ENCODE data around the gene SPDYA. TPM values are rescaled to one million over a fixed set of nuclear protein-coding genes. Genes with fewer than 3 reads are reported as not detected.

SPDYA gene
- total and polyA plus RNA-seq, 2 of the 4 experiments (the other 2 are of a cell fraction) = not detected

DNA sequence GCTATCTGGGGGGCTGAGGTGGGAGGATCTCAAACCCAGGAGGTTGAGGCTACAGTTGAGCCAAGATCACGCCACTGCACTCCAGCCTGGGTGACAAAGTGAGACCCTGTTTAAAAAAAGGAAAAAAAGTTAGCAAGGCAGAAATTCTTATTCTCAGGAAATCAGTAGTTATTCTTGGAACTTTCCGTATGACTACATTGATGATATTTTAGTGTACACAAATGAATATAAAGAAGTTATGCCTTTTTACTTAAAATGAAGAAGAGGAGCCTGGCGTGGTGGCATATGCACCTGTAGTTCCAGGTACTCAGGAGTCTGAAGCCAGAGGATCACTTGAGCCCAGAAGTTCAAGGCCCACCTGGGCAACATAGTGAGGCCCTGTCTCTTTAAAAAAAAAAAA lies 7.4 kb downstream of the SPDYA start:
- Histone ChIP-seq H2AK5ac (ENCODE audit: low read depth, low read length) (no peak overlapping the region), H4K91ac (ENCODE audit: insufficient read depth, low read depth, low read length) (no peak overlapping the region), H3K14ac (replicated peaks; ENCODE audit: low read depth, low read length) (no peak overlapping the region), H4K8ac (ENCODE audit: low read depth in 2 of 2, low read length in 2 of 2) (no peak overlapping the region), H3K4me3 (ENCODE audit: insufficient read depth, low read depth, low read length) (no peak overlapping the region), H2BK120ac (ENCODE audit: low read depth, low read length) (no peak overlapping the region), H3K79me1 (ENCODE audit: low read depth in 1 of 2, low read length in 2 of 2) (no peaks in the 10 kb centered on the region), H2AK9ac (replicated peaks; ENCODE audit: low read depth, low read length, poor library complexity) (no peak overlapping the region), H3K23ac (ENCODE audit: low read depth, low read length) (no peak overlapping the region), H3K18ac (ENCODE audit: low read depth, low read length) (no peak overlapping the region), H2AFZ (replicated peaks; ENCODE audit: low read length, poor library complexity) (no peak overlapping the region), H3K56ac (ENCODE audit: extremely low read depth, insufficient read depth, low read length) (no peak overlapping the region), H3K9ac (ENCODE audit: low read depth, low read length) (no peak overlapping the region), H3K4me1 (ENCODE audit: control insufficient read depth, insufficient read depth, low read length) (no peaks in the 10 kb centered on the region), H3K9me3 (ENCODE audit: control insufficient read depth, insufficient read depth, low read length) (no peaks in the 10 kb centered on the region), H2BK20ac (ENCODE audit: low read depth, low read length) (no peak overlapping the region), H3K9me1 (ENCODE audit: insufficient read depth, low read length) (no peaks in the 10 kb centered on the region), H4K20me1 (ENCODE audit: insufficient read depth, low read length) (no peaks in the 10 kb centered on the region), H3K27me3 (ENCODE audit: control insufficient read depth, insufficient read depth, low read length) (no peaks in the 10 kb centered on the region), H3K36me3 (ENCODE audit: control insufficient read depth, insufficient read depth, low read length) (no peaks in the 10 kb centered on the region), H3K4me2 (ENCODE audit: low read depth, low read length) (no peak overlapping the region), H2BK15ac (ENCODE audit: low read depth, low read length) (no peak overlapping the region), H3K27ac (ENCODE audit: insufficient read depth, low read length) (no peak overlapping the region), H3K4ac (ENCODE audit: low read depth, low read length) (no peak overlapping the region), H4K5ac (ENCODE audit: low read depth, low read length) (no peak overlapping the region), H2BK5ac (ENCODE audit: low read depth, low read length, poor library complexity, severe bottlenecking) (no peak overlapping the region)
- ChIA-PET CTCF (no interaction called here), POLR2A (ENCODE audit: unreplicated experiment) (no interaction called here)
- intact Hi-C loops (cut with micrococcal nuclease) = no loop called here
- in situ Hi-C loops (cut with MboI; ENCODE audit: low sequenced_read_pairs) = no loop called here
- no CpG with 5 or more reads among the region's 3 CpGs for WGBS, 2 experiments (ENCODE audit: extremely low coverage in 2 of 2, insufficient read length in 1 of 2)
- no TSS peak for BruUV-seq (replicated peaks)
- no peak for TF ChIP-seq MAFK (IDR thresholded peaks at IDR 0.05; ENCODE audit: low read depth, low read length)
- no peak for TF ChIP-seq RCOR1 (IDR thresholded peaks at IDR 0.05; ENCODE audit: insufficient replicate concordance, low read length)
- no peak for TF ChIP-seq MXI1 (IDR thresholded peaks at IDR 0.05; ENCODE audit: borderline replicate concordance, low read depth, low read length)
- no peak for TF ChIP-seq MAZ (IDR thresholded peaks at IDR 0.05; ENCODE audit: borderline replicate concordance, low read depth, low read length)
- TF ChIP-seq RFX5 (IDR thresholded peaks at IDR 0.05; ENCODE audit: low read depth, low read length) = no peak
- TF ChIP-seq SMC3 (IDR thresholded peaks at IDR 0.05; ENCODE audit: low read depth, low read length) = no peak
- dilution Hi-C loops (cut with HindIII; ENCODE audit: low sequenced_read_pairs, unreplicated experiment) = no loop called here
- DNase-seq = no peak
- no peak for ATAC-seq (ENCODE audit: low read depth)
